ENCODE results near the gene SESN3. TPM values are rescaled to one million over a fixed set of nuclear protein-coding genes. Genes with fewer than 3 reads are reported as not detected.

The SESN3 gene
- total RNA-seq, 2 experiments from 2014 or later = 29.1 to 31.5 TPM

Other genes with a start within 250 kb of the SESN3 start
- not detected for gene KDM4E, start 205.9 kb downstream of the SESN3 start, total RNA-seq
- gene KDM4F, start 181.8 kb downstream of the SESN3 start, total RNA-seq = not detected
- 10 to 100 TPM; 30.2 TPM for gene SRSF8, start 164.3 kb downstream of the SESN3 start, total RNA-seq
- 10 to 100 TPM; 23.4 to 23.9 TPM for gene ENDOD1, start 141.4 kb downstream of the SESN3 start, total RNA-seq

Measured in activated CD8-positive, alpha-beta T cell treated with anti-CD3 and anti-CD28 coated beads, Interleukin-2, amount 10 ng/mL, durations not matched to agents 7 days and 5 days (primary cell).